Measurements from ENCODE around the gene OBSCN.

DNA sequence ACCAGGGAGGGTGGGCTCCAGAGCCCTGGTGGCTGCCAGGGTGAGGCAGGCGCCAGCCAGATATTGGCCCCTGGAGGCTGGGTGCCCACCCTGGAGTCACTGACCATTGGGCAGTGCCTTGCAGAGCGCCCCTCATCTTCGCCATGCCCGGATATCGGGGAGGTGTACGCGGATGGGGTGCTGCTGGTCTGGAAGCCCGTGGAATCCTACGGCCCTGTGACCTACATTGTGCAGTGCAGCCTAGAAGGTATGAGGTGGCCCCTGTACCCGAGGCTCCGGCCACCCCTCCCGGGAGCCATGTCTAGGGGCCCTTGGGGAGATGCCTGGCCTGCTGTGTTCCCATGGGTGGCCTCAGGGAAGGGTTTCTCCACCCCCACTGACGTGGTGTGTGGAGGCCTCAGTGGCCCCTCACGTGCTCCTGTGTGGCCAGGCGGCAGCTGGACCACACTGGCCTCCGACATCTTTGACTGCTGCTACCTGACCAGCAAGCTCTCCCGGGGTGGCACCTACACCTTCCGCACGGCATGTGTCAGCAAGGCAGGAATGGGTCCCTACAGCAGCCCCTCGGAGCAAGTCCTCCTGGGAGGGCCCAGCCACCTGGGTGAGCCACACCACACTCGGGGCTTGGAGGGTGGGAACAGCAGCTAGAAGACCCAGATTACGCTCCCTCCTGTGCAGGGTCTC, 167.9 kb downstream of the OBSCN start:
- TF ChIP-seq, protein P1, sequence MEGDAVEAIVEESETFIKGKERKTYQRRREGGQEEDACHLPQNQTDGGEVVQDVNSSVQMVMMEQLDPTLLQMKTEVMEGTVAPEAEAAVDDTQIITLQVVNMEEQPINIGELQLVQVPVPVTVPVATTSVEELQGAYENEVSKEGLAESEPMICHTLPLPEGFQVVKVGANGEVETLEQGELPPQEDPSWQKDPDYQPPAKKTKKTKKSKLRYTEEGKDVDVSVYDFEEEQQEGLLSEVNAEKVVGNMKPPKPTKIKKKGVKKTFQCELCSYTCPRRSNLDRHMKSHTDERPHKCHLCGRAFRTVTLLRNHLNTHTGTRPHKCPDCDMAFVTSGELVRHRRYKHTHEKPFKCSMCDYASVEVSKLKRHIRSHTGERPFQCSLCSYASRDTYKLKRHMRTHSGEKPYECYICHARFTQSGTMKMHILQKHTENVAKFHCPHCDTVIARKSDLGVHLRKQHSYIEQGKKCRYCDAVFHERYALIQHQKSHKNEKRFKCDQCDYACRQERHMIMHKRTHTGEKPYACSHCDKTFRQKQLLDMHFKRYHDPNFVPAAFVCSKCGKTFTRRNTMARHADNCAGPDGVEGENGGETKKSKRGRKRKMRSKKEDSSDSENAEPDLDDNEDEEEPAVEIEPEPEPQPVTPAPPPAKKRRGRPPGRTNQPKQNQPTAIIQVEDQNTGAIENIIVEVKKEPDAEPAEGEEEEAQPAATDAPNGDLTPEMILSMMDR (IDR thresholded peaks at IDR 0.05; ENCODE audit: insufficient read depth, low read depth, low read length), result no peak
- no peak for TF ChIP-seq EZH2 (IDR thresholded peaks at IDR 0.05; ENCODE audit: insufficient read depth, low read length)
